Measurements from ENCODE around the gene DENND2A. TPM values are rescaled to one million over a fixed set of nuclear protein-coding genes. Genes with fewer than 3 reads are reported as not detected.

Gene DENND2A
- total and polyA plus RNA-seq, 5 donors: 8.7 to 16.6 (median 12.1) TPM

DNA sequence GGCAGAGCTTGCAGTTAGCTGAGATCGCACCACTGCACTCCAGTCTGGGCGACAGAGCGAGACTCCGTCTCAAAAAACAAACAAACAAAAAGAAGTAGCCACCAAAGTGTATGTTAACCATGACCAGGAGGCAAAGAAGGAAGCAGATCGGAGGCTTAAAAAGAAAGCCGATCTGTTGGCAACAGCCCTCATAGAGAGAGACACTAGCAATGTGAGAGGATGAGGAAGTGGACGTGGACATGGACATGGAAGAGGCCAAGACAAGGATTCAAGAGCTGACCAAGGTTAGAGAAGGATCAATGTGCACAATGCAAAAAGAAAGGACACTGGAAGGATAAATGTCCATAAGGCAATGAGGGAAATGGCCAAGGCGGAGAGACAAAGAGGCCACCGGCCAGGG, 17.3 kb upstream of the DENND2A start:
- no peak overlapping the region for H3K27ac ChIP-seq (ENCODE audit: low read length)
- H3K4me3 ChIP-seq (ENCODE audit: low read length): no peak overlapping the region
- 93% methylated on average over 9 of the region's 9 CpGs for WGBS
- H3K27me3 ChIP-seq (ENCODE audit: control insufficient read depth, insufficient read depth): no peaks in the 10 kb centered on the region
- DNase-seq (no peak), ATAC-seq (no peak)
- intact Hi-C loops (cut with DNase I): no loop called here
- peaks cover 6% of the 10 kb centered on the region for H3K4me1 ChIP-seq (ENCODE audit: control insufficient read depth, insufficient read depth, low read length)
- no peaks in the 10 kb centered on the region for H3K9me3 ChIP-seq (ENCODE audit: control insufficient read depth, low read length)

DNA sequence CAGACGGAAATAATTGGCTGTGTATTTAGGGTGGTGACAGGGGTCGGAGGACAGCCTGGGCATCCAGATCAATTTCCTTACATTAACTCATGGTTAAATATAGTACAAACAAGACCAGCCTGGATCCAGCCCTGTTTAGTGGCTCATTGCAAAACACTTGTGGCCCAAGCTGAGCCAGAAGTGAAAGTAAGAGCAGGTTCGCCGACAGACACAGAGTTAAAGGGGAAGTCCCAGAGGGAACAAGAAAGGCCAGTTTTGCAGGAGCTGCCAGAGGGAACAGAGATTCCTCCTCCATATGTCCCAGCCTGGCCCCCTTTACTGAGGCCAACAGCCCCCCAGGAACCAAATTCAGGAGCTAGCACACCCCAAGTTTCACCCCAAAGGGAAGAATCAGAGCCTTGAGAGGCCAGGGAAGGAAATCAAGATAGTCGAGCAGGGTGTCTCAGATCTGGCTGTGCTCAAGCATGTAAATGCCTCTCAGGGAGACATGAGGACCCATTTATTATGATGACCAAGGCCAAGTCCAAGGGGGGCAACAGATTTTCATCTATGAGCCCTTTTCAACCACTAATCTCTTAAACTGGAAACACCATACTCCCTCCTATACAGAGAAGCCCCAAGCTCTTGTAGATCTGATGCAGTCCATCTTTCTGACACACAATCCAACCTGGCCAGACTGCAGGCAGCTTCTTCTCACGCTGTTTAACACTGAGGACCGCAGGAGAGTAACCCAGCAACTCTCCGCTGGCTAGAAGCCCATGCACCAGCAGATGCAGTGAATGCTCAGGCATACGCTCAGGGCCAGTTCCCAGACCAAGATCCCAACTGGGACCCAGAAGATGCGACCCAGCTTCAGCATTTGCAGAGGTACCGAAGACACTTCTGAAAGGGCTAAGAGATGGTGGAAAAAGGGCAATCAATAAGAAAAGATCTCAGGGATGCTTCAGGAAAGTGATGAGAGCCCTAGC, 16.2 kb upstream of the DENND2A start:
- intact Hi-C loops (cut with DNase I): no loop called here
- WGBS: 48% methylated on average over 11 of the region's 11 CpGs
- no peaks in the 10 kb centered on the region for H3K9me3 ChIP-seq (ENCODE audit: control insufficient read depth, low read length)
- peak overlapping the region; percentile 22 for H3K4me3 ChIP-seq (ENCODE audit: low read length)
- ATAC-seq (peak; percentile 60 to 71), DNase-seq (peak in 1 of 3 donors; percentile 61)
- peaks cover 6% of the 10 kb centered on the region for H3K4me1 ChIP-seq (ENCODE audit: control insufficient read depth, insufficient read depth, low read length)
- H3K27me3 ChIP-seq (ENCODE audit: control insufficient read depth, insufficient read depth): no peaks in the 10 kb centered on the region
- peak overlapping the region; percentile 6 for H3K27ac ChIP-seq (ENCODE audit: low read length)

GRCh38 chr7:140655511-140656408, 15.1 kb upstream of the DENND2A start:
- Histone ChIP-seq H3K27ac (ENCODE audit: low read length) (no peak overlapping the region), H3K27me3 (ENCODE audit: control insufficient read depth, insufficient read depth) (no peaks in the 10 kb centered on the region), H3K4me1 (ENCODE audit: control insufficient read depth, insufficient read depth, low read length) (peaks cover 6% of the 10 kb centered on the region), H3K9me3 (ENCODE audit: control insufficient read depth, low read length) (no peaks in the 10 kb centered on the region), H3K4me3 (ENCODE audit: low read length) (no peak overlapping the region)
- 82% methylated on average over 16 of the region's 16 CpGs for WGBS
- intact Hi-C loops (cut with DNase I): loop anchor here in 1 of 4 donors (2.0 kb wide), 1 partner anchor 137 kb away; no protein-coding TSS in a partner anchor
- no peak for DNase-seq
- no peak for ATAC-seq

- Histone ChIP-seq H3K27me3 (ENCODE audit: control insufficient read depth, insufficient read depth) (no peaks in the 10 kb centered on the region), H3K9me3 (ENCODE audit: control insufficient read depth, low read length) (no peaks in the 10 kb centered on the region), H3K4me3 (ENCODE audit: low read length) (no peak overlapping the region), H3K4me1 (ENCODE audit: control insufficient read depth, insufficient read depth, low read length) (peaks cover 6% of the 10 kb centered on the region), H3K27ac (ENCODE audit: low read length) (no peak overlapping the region)
- intact Hi-C loops (cut with DNase I): loop anchor here in 1 of 4 donors (2.0 kb wide), 1 partner anchor 136 kb away; no protein-coding TSS in a partner anchor
- no peak for ATAC-seq
- DNase-seq: no peak
- WGBS: 98% methylated on average over 4 of the region's 4 CpGs
Measured at GRCh38 chr7:140654661-140655060, 14.0 kb upstream of the DENND2A start.

DNA sequence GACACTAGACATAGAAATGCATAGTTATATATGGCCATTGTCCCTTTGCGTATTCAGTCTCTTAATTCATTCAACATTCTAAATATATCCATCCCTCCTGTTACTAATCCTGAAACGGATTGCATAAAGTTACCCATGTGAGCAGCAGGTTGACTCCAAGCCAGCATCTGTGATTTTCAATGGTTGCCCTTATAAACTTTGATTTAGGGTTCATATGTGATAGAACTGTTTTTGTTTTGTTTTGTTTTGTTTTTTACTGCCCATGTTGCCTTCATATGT, 13.4 kb upstream of the DENND2A start:
- Histone ChIP-seq H3K4me3 (ENCODE audit: low read length) (no peak overlapping the region), H3K27ac (ENCODE audit: low read length) (no peak overlapping the region), H3K4me1 (ENCODE audit: control insufficient read depth, insufficient read depth, low read length) (peaks cover 6% of the 10 kb centered on the region), H3K27me3 (ENCODE audit: control insufficient read depth, insufficient read depth) (no peaks in the 10 kb centered on the region), H3K9me3 (ENCODE audit: control insufficient read depth, low read length) (no peaks in the 10 kb centered on the region)
- intact Hi-C loops (cut with DNase I): loop anchor here in 1 of 4 donors (2.0 kb wide), 1 partner anchor 135 kb away; no protein-coding TSS in a partner anchor
- no peak for ATAC-seq
- WGBS: 56% methylated on average over 2 of the region's 2 CpGs
- DNase-seq: no peak

GRCh38 chr7:140653319-140654108, 12.9 kb upstream of the DENND2A start:
- H3K9me3 ChIP-seq (ENCODE audit: control insufficient read depth, low read length): no peaks in the 10 kb centered on the region
- WGBS: 17% methylated on average over 15 of the region's 15 CpGs
- intact Hi-C loops (cut with DNase I): loop anchor here (1.0 to 2.0 kb wide), 3 partner anchors 135 to 137 kb away; no protein-coding TSS in a partner anchor
- H3K27me3 ChIP-seq (ENCODE audit: control insufficient read depth, insufficient read depth): no peaks in the 10 kb centered on the region
- H3K27ac ChIP-seq (ENCODE audit: low read length): no peak overlapping the region
- ATAC-seq: peak; percentile 69 to 74
- peaks cover 6% of the 10 kb centered on the region for H3K4me1 ChIP-seq (ENCODE audit: control insufficient read depth, insufficient read depth, low read length)
- no peak overlapping the region for H3K4me3 ChIP-seq (ENCODE audit: low read length)
- DNase-seq: peak in 2 of 3 donors; percentile 48 to 65

DNA sequence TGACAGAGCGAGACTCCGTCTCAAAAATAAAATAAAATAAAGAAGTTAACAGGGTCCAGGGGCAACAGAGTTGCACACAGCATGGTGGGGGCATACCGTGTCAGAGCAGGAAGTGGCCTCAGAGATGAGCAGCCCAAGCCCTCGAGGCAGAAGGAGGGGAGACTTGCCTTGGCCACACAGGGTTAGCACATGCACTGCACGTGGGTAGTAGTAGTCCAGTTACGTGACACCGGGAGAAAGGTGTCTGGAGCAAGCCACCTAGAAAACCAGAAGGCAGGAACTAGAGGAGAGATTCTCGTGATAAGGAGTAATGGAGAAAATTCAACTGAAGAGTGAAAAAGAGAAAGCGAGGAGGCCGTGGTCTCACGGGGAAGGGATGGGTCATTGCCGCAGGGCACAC, 9.8 kb upstream of the DENND2A start:
- ATAC-seq (no peak), DNase-seq (no peak)
- WGBS: 87% methylated on average over 12 of the region's 12 CpGs
- Histone ChIP-seq H3K9me3 (ENCODE audit: control insufficient read depth, low read length) (no peaks in the 10 kb centered on the region), H3K4me3 (ENCODE audit: low read length) (no peak overlapping the region), H3K4me1 (ENCODE audit: control insufficient read depth, insufficient read depth, low read length) (peaks cover 2% of the 10 kb centered on the region), H3K27me3 (ENCODE audit: control insufficient read depth, insufficient read depth) (no peaks in the 10 kb centered on the region), H3K27ac (ENCODE audit: low read length) (no peak overlapping the region)
- intact Hi-C loops (cut with DNase I): no loop called here

GRCh38 chr7:140649556-140650205, 9.1 kb upstream of the DENND2A start:
- ATAC-seq (no peak), DNase-seq (no peak)
- Histone ChIP-seq H3K4me1 (ENCODE audit: control insufficient read depth, insufficient read depth, low read length) (peaks cover 2% of the 10 kb centered on the region), H3K4me3 (ENCODE audit: low read length) (no peak overlapping the region), H3K27ac (ENCODE audit: low read length) (no peak overlapping the region), H3K9me3 (ENCODE audit: control insufficient read depth, low read length) (no peaks in the 10 kb centered on the region), H3K27me3 (ENCODE audit: control insufficient read depth, insufficient read depth) (no peaks in the 10 kb centered on the region)
- intact Hi-C loops (cut with DNase I): no loop called here
- WGBS: 72% methylated on average over 6 of the region's 6 CpGs

- Histone ChIP-seq H3K27me3 (ENCODE audit: control insufficient read depth, insufficient read depth) (no peaks in the 10 kb centered on the region), H3K4me1 (ENCODE audit: control insufficient read depth, insufficient read depth, low read length) (no peaks in the 10 kb centered on the region), H3K9me3 (ENCODE audit: control insufficient read depth, low read length) (no peaks in the 10 kb centered on the region), H3K4me3 (ENCODE audit: low read length) (no peak overlapping the region), H3K27ac (ENCODE audit: low read length) (no peak overlapping the region)
- peak; percentile 67 to 70 for ATAC-seq
- no peak for DNase-seq
- WGBS: 27% methylated on average over 8 of the region's 8 CpGs
- intact Hi-C loops (cut with DNase I): no loop called here
Measured at GRCh38 chr7:140646931-140647647, 6.5 kb upstream of the DENND2A start.
